ENCODE measurements around the gene CEACAM18.
"Not testable (repeated sequence)": the region's sequence is repeated elsewhere in the genome, so short reads cannot be mapped to it uniquely, and the experiment has no call there.

CEACAM18 gene

DNA sequence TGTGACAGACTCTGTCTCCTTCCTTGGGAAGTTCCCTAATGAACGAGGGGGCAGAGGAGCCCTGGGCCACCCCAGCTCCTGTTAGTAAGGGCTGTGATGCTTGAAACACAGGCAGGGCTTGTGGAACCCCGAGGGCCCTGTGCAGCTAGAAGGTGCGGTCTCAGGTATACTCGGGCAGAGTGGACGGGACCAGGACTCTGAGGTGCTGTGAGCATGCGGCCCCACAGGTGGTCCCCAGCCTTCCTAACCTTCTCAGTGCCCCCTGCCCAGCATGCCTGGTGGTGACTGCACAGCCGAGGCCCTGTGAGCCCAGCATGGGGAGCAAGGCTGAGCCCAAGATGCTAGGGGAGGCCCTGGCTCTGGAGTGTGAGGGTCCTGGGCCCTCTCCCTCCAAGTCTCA lies 16.1 kb upstream of the CEACAM18 start:
- no peak for DNase-seq

DNA sequence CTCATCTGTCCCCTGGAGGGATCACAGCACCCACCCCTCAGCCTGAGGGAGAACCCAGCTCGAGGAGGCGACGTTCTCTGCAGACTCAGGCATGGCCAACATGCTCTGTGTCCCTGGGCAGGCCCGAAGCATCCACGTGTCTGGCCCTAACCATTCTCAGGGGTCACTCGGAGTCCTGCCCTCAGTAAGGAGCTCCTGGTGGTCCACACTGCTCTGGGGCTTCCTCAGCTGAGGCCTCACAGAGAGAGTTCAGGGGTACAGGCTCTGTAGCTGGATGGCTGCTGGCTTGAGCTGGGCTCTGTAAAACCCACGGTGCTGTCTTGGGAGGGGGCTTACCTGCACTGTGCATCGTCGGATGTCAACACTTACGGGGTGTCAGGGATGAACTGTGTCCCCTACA lies 15.7 kb upstream of the CEACAM18 start:
- no peak for DNase-seq

DNA sequence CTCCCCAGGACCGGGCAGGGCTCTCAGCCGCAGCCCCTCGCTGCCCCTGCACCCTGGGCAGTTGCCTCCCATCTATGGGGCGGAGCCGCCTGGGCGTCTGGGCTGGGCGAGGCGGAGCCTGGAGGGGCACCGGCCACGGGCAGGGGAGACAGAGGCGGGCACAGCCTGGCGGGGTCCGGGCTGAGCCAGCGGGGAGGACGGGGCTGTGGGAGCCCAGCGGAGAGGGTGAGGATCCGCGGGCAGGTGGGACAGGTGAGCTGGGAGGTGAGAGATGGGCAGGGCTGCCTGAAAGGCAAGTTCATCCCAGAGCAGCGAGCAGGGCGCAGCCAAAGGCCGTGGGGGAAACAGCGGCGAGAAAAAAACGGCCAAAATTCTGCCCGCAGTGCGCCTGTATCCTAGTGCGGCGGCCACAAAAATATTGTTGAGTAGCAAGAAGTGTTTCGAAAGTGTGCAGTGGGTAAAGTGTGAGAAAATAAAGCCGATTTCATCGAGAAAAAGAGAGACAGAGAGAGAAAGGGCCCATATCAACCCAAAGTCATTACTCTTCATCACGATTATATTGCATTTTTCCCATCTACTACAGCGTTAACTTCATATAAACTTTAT lies 14.3 kb upstream of the CEACAM18 start:
- DNase-seq: not testable (repeated sequence)

DNA sequence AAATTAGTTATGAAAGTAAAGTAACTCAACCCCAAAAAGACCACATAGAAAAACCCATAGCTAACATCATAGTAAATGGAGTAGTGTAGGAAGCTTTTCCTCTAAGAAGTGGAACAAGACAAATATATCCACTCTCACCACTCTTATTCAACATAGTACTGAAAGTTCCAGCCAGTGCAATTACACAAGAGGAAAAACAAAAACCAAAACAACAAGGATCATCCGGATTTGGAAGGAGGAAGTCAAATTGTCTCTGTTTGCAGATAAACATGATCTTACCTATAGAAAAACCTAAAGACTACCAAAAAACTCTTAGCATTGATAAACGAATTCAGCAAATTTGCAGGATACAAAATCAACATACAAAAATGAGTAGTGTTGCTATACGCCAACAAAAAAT lies 11.6 kb upstream of the CEACAM18 start:
- no peak for DNase-seq

DNA sequence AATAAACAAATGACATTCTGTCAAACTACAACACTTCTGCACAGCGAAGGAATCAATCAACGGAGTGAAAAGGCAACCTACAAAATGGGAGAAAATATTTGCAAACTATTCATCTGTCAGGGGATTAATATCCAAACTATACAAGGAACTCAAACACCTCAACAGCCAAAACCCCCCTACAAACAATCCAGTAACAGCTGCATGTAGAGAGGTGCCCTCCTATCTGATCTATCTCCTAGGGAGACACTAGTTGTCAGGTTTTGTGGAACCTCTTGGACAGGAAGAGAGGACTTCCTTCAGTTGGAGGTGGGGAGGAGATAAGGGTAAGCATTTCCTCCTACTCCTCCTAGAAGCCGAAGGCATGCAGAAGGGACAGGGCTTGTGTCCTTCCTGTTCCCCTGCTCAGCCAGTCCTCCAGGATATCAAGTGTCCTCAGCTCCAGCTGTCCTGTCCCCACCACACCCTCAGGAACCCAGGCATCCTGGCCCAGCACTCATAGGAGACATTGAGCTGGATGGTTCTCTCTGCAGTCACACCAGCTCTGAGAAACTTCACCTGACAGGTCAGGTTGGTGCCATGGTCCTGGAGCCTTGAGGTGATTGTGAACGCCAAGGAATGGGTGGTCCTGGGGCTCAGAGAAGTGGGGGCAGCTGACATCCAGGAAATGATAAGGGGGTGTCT lies 10.3 kb upstream of the CEACAM18 start:
- no peak for DNase-seq

DNA sequence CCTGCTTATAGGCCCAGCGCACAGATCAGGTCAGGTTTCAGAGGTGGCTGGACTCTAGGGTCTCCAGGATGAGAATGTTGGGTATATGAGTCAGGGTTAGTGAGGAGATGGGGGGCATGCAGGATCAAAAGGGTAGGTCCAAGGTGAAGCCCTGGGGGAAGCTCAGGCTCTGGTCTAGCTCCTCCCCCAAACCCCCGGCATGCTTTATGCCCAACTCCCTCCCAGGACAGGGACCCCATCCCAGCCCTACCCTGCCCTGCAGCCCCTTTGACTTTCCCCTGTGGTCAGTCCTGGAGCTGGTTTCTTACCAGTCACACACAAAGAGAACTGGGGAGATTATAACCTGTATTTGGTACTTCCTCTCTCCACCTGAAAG lies 9.8 kb upstream of the CEACAM18 start:
- no peak for DNase-seq

DNA sequence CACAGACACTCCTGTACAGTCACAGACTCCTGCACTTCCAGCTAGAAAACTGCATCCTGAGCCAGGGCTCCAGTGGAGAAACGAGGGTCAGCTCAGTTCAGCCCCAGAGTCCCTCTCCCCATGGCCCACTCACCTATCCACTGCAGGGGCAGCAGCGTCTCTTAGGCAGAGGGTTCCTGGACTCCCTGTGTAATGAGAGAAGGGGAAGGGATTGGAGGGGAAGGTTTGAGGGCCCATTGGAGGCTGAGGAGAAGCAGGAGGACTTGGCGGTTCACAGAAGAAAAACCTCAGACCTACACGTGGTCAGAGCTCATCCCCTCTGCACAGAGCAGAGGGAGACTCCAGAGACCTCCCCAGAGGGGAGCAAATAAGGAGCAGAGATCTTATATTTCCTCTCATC lies 9.2 kb upstream of the CEACAM18 start:
- no peak for DNase-seq

DNA sequence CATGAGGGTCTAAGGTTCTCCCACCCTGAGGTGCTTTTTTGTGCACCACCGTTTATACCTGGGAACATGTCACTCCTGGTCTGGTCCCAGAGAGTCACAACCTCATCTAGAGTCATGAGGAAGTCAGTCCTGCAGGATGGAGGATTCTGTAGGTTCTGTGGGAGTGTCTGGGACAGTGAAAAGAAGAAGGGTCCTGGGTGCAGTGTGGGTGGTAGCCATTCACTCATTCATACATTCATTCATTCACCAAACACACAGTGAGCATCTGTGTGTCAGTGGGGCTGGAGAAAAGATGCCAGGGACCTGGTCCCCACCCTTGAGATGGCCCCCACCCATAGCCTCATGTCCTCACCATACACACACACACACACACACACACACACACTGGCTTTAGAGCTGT lies 8.7 kb upstream of the CEACAM18 start:
- DNase-seq: no peak

DNA sequence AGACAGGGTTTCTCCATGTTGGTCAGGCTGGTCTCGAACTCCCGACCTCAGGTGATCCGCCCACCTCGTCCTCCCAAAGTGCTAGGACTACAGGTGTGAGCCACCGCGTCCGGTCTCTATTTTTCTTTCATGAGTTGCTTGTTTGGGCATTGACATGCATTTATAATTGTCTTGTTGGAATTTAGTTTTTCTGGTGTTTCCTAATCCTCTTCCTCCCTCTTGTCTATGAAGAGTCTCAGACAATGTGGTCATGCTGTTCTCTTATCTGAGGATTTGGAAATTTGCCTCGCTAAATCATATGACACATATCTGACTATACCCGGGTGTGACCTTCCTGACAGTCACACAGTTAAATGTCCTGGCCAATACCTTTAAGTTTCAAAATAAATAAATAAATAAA lies 7.4 kb upstream of the CEACAM18 start:
- DNase-seq: no peak

DNA sequence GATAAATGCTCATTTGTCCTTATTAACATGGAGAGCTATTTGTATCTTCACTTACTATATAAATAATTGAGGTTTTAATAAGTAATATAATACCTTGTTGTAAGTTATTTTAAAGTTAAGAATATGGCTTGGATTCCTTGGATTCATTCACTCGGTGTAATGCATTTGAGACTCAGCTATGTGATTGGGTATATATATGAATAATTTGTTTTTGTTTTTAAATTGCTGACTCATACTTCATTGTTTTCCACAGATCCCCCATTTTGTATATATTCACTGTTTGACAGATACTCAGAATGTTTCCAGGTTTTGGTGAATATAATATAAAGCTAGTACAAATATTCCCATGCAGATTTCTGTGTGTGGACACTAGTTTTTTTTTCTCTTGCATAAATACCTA lies 6.8 kb upstream of the CEACAM18 start:
- no peak for DNase-seq

DNA sequence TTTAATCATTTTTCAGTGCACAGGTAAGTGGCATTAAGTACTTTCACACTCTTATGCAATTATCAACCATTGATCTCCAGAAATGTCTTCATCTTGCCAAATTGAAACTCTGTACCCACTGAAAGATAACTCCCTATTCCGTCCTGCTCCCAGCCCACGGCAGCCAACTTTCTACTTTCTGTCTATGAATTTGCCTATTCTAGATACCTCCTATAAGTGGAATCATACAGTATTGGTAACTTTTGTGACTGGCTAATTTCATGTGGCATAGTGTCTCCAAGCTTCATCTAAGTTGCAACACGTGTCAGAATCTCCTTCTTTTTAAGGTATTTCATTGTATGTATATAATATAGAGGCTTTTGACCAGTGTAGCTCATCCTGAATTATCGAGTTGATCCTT lies 5.7 kb upstream of the CEACAM18 start:
- DNase-seq: no peak

DNA sequence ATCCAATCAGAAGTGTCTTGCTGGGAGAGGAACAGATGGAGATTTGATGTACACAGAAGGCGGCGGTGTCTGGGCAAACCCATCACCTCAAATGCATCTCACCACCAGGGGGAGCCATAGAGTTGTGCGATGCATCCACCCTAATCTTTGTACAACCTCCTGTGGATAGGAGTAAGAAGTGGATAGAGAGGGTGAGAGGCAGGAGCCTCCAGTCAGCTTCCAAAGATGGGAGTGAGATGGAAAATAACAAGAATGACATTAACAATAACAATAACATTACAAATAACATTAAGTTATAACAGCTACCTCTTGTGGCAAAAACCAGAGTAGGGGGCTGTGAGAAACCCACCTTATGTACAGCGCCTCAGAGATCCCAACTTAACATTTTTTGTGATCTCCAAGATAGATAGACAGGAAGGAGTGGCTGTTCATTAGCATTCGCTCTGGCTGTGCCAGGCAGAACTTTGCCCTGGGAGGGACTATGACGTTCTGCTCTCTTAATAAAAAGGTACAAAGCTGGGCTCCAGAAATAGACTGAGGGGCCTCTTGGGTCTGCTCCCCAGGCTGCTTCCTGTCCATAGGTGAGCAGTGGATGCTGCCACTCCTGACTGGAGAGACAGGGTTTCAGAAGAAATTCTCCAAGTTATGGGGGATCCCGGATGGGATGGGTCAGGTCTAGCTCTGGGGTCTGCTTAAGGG lies 5.2 kb upstream of the CEACAM18 start:
- DNase-seq: peak; percentile 40

DNA sequence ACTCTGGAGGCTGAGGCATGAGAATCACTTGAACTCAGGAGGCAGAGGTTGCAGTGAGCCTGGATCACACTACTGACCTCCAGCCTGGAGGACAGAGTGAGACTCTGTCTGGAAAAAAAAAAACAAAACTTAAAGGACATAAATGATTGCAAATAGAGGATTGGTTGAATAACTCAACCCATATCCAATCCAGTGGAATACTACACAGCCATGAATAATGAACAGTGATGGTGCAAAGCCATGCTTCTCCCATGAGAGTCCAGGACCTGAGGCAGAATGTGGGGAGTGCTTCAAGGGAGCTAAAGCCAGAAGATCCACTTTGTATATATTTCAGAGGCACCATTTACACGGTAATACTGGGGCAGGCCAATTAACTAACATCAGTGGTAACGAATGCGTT lies 2.2 kb upstream of the CEACAM18 start:
- DNase-seq: no peak

DNA sequence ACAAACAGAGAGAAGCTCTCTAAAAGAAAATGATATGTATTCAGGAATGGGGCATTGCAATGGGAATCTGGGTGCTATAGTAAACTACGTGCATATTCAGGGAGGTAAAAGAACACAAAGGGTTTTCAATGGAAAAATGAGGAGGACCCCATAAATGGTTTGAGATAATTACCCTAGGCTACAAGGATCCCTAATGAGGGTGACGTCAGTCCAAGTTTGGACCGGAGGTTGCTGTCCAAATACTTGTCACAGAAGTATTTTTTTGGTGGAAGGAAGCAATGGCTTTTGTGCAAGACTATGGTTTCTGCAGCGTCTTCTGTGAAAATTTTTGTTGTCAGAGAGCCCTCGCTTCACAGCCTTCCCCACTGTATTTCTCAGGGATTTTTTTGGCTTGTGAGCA lies 995 bp upstream of the CEACAM18 start:
- no peak for DNase-seq

DNA sequence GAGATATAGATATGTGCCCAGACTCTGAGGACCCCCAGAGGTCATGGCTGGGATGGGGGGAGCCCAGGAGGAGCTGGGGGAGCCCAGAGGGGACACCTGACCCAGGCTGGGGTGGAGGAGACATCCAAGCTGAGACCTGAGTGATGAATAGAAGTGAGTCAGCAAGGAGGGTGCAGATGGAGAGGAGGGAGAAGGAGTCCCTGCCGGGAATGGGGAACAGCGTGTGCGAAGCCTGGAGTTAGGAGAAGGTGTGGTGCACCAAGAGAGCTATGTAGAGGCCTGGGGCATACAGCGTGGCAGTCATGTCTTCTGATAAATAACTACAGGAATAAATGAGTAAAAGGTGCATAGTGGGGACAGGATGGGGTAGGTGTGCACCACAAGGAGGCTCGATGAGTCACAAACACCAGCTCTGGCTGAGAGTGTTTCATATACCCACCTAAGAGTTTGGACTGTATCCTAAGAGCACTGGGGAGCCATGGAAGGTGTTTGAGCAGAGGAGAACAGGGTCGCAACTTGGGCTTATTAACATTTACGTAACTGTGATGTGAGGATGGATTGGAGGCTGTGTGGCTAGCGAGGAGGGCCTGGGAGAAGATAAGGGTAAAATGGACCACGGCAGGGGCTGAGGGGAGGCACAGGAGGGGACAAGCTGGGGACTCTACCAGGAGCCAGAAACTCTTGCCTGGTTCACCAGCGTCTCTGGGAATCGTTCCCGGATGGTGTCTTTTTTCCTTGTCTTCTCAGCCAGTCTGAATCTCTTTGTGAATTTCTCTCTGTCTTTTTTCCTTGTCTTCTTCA lies 1.4 kb downstream of the CEACAM18 start:
- DNase-seq: no peak

DNA sequence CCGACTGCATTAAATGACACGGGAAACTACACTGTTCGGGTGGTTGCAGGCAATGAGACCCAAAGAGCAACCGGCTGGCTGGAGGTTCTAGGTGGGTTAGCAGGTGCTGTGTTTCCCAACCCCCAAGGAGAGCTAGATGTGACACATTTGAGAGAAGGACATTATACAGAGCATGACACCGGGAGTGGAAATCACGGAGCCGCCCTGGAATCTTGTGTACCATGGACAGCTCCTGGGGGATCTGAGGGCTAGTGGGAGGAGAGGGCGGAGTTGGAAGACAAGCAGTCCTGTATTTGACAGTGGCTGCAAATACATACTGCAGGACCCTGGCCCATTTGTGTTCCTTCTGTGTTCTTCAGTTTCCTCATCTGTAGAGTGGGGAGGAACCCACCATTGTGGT lies 2.3 kb downstream of the CEACAM18 start:
- DNase-seq: no peak

DNA sequence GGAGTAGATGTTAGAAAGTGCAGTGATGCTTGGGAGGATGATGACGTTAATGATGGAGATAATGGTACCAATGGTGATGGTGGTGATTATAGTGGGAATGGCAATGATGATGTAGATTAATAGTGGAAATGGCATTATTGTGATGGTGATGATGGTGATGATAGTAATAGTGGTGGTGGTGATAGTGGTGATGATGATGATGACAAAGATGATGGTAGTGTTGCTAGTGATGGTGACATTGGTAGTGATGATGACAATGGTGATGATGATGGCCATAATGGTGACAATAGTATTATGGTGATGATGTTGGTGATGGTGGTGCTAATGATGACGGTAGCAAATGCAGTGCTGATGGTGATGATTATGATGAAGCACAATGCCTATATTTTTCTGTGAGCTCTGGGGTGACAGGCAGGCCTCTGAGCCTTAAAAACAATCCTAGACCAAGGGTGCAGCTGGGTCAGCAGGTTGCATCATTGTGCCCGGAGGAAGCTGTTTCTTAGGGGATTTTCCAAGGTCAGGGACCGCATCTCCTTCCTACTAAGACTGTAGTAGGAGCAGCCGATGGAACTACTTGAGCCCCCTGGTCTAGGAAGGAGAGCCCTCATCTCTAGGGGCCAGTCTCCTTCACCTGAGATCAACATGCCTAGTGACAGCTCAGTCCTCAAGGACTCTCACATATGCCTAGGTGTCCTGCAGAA lies 7.8 kb downstream of the CEACAM18 start:
- DNase-seq: no peak

DNA sequence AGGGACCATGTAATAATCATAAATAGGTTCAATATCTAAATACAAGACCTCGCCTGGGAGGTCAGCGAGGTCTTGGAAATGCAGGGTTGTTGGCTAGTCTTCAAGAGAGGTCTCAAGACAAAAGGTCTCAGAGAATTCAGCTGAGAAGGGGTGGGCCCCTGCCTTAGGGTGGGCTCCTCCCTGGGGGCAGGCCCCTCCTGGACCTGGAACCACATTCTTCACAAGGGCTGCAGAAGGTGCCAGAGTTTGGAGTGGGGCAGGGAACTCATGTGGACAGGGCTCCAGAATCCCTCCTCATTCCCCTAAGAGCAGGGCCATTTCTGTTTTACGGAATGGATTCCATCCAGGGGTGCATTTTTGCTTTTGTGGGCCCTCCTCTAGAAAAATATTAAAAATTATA lies 10.2 kb downstream of the CEACAM18 start:
- DNase-seq: no peak

DNA sequence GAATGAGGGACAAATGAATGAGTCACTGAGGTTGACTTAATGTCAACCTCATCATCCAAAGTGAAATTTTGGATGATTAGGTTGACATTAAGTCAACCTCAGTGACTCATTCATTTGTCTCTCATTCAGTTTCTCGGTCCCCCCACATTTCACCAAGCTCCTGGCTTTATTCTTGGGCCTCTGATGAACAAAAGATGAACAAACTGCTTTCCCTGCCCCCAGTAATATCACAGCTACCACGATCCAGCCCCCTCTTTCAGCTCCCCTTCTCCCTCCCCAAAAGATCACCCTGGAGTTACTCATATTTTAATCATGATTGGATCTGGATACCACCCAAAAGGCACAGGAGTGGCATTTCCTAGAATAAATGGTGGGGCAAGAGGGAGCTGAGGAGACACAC lies 10.8 kb downstream of the CEACAM18 start:
- no peak for DNase-seq

DNA sequence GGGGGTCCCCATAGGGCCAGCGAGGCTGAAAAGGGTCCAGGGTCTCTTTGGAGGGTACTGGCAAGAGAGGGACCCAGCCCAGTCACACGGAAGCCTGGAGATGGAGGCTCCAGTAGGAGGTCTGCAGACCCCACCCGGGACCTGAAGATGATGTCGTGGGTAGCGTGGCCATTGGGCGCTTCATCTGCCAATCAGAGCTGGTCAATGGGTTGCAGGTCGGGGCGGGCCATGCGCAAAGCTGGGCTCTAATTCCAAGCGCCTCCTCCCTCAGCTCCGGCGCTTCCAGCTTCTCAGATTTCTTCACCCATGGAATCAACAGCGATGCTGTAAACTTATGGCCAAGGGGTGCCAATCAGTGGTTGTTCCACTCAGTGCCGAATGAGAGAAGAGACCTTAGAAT lies 12.3 kb downstream of the CEACAM18 start:
- DNase-seq: no peak

DNA sequence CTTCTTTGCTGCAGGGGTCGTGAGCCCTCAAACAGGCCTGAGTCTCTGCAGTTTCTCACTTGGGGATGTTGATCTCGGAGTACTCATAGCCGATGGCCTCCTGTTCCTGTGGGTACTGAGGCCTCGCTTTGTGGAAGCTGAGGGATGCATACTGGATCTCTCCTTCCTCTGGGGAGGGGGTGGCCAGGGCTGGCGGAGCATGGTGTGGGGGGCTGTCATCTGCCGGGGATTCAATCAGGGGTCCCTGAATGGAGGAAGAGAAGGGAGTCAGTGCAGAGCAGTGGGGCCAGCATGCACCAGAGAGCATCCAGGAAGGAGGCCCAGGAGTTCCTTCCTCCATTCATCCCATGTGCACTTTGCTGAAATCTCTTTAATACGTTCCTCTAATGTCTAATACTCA lies 13.2 kb downstream of the CEACAM18 start:
- DNase-seq: no peak

DNA sequence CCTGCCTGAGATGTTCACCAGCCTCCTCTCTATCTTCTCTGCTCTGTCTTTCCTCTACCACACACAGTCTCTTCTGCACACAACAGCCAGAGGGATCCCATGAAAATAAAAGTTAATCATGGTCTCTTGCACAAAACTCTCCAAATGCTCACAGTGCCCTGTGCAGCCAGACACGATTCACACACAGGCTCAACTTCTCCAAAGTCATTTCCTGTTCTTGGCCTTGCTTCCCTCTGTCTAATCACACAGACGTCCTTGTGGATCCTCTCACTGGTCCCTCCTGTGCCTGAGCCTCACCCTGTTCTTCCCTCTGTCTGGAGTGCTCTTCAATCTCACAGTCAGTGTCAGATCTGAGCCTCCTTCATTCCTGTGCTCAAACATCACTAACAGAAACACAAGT lies 15.4 kb downstream of the CEACAM18 start:
- DNase-seq: no peak

DNA sequence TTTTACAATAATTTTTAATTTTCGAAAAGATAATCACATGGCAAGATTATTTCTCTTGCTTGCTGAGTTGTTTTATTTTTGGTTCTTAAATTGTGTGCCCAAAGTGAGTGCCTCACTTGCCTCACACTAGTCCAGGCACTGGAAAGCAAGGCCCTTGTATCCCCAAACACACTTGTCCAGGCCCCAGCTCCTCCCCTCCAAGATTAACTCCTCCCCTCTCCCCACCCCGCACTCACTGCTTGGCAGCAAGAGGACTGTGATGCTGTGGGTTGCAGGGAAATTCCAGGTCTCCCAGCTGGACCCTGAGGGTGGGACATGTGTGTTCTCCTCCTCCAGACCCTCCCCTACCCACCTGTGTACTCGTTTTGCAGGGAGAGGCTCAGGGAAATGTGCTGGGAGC lies 19.3 kb downstream of the CEACAM18 start:
- no peak for DNase-seq

Measured in T1000 (cell line).